B cell (primary cell): Measurements from ENCODE around the gene NT5M. TPM values are rescaled to one million over a fixed set of nuclear protein-coding genes. Genes with fewer than 3 reads are reported as not detected.

Experiments used
- ATAC-seq: fragments of 200-7000 bp; cut with Tn5 transposase; one replicate; pipeline ENCODE4 v1.10.0; 2021; ENCODE audit warnings: low read depth, mild to moderate bottlenecking, moderate number of reproducible peaks, moderate library complexity
- CTCF ChIA-PET: fragments of 350-600 bp; sonication (Branson Sonifier 250); formaldehyde crosslinking; loops from one replicate; lab custom pipeline; 2021; ENCODE audit warnings: antibody characterized with exemption, inconsistent platforms; lab: Charles Lee
- POLR2A ChIA-PET: fragments of 350-600 bp; sonication (Branson Sonifier 250); formaldehyde crosslinking; loops from one replicate; lab custom pipeline; 2021; ENCODE audit warnings: antibody characterized with exemption; lab: Charles Lee
- DNase-seq: peaks from one replicate; pipeline ENCODE4 v3.0.0; 2013
- H2AFZ ChIP-seq: 2 replicates; pipeline ENCODE4 v1.6.1; 2012; ENCODE audit warnings: mild to moderate bottlenecking, low read depth, low read length; ENCODE audit not compliant: insufficient read depth, poor library complexity, severe bottlenecking
- H3K27ac ChIP-seq, 2 donors: 1 replicate in 1 of 2; 2 replicates in 1 of 2; pipeline ENCODE4 v1.5.1; 2012 to 2013; ENCODE audit warnings: low read length in 2 of 2, mild to moderate bottlenecking in 2 of 2, moderate library complexity in 1 of 2
- H3K27me3 ChIP-seq, 4 experiments: fragments of 200-600 bp in 1 of 4; sonication (generic) in 1 of 4; replicated peaks in 1 of 4; 1 replicate in 2 of 4; 2 replicates in 2 of 4; pipeline versions ENCODE4 v1.6.1 to v1.7.0; 2013 to 2016; ENCODE audit warnings: low read length in 3 of 4, mild to moderate bottlenecking in 2 of 4, mixed read lengths in 1 of 4, moderate library complexity in 1 of 4; ENCODE audit not compliant: insufficient read depth in 4 of 4, control insufficient read depth in 3 of 4; ENCODE audit errors: control extremely low read depth in 1 of 4
- H3K36me3 ChIP-seq, 2 experiments: replicated peaks in 1 of 2; 1 replicate in 1 of 2; 2 replicates in 1 of 2; pipeline versions ENCODE4 v1.6.1 to v1.7.1; 2013; ENCODE audit warnings: low read length in 1 of 2; ENCODE audit not compliant: insufficient read depth in 2 of 2, control insufficient read depth in 1 of 2; ENCODE audit errors: control extremely low read depth in 1 of 2, extremely low read depth in 1 of 2
- H3K4me1 ChIP-seq, 2 donors: fragments of 200-600 bp in 1 of 2; sonication (generic) in 1 of 2; 1 replicate in 1 of 2; 2 replicates in 1 of 2; pipeline versions ENCODE4 v1.5.1 to v1.6.1; 2013 to 2017; ENCODE audit warnings: low read length in 2 of 2; ENCODE audit not compliant: control insufficient read depth in 2 of 2, insufficient read depth in 2 of 2
- H3K4me2 ChIP-seq: replicated peaks from 2 replicates; pipeline ENCODE3; 2012; ENCODE audit warnings: mild to moderate bottlenecking, low read depth, low read length; ENCODE audit not compliant: poor library complexity, severe bottlenecking
- H3K4me3 ChIP-seq, 5 experiments: fragments of 200-600 bp in 1 of 5; sonication (generic) in 1 of 5; 1 replicate in 3 of 5; 2 replicates in 2 of 5; pipeline versions ENCODE4 v1.5.1 to v1.7.0; 2011 to 2016; ENCODE audit warnings: low read length in 4 of 5, mild to moderate bottlenecking in 4 of 5, low read depth in 2 of 5, control low read depth in 1 of 5, moderate library complexity in 1 of 5; ENCODE audit not compliant: insufficient read depth in 1 of 5; ENCODE audit errors: control extremely low read depth in 1 of 5, extremely low read depth in 1 of 5
- H3K79me2 ChIP-seq: fragments of 200-600 bp; sonication (generic); one replicate; pipeline ENCODE4 v1.6.0; 2016; ENCODE audit warnings: low read length; ENCODE audit not compliant: control insufficient read depth, insufficient read depth
- H3K9ac ChIP-seq: fragments of 200-600 bp; sonication (generic); 2 replicates; pipeline ENCODE4 v1.6.1; 2017; ENCODE audit warnings: mild to moderate bottlenecking, low read length, moderate library complexity
- H3K9me3 ChIP-seq, 3 donors: one replicate each; pipeline versions ENCODE4 v1.6.1 to v1.7.1; 2013; ENCODE audit warnings: low read length in 2 of 3; ENCODE audit not compliant: control insufficient read depth in 2 of 3, insufficient read depth in 1 of 3; ENCODE audit errors: control extremely low read depth in 1 of 3
- H4K20me1 ChIP-seq: 2 replicates; pipeline ENCODE4 v1.6.0; 2012; ENCODE audit warnings: mild to moderate bottlenecking, low read length; ENCODE audit not compliant: insufficient read depth, control insufficient read depth, poor library complexity, severe bottlenecking
- H3K27ac Mint-ChIP-seq: one replicate; pipeline ENCODE4 v1.8.0; 2021; ENCODE audit warnings: mixed read lengths
- H3K27me3 Mint-ChIP-seq: one replicate; pipeline ENCODE4 v1.8.0; 2021; ENCODE audit warnings: mixed read lengths
- H3K4me1 Mint-ChIP-seq: one replicate; pipeline ENCODE4 v1.8.0; 2021; ENCODE audit warnings: mixed read lengths
- H3K4me3 Mint-ChIP-seq: one replicate; pipeline ENCODE4 v1.8.0; 2021; ENCODE audit warnings: mixed read lengths
- H3K9me3 Mint-ChIP-seq: one replicate; pipeline ENCODE4 v1.8.0; 2022; ENCODE audit warnings: mixed read lengths; ENCODE audit not compliant: insufficient read depth
- CTCF ChIP-seq: fragments of 200-600 bp; IDR thresholded peaks from one replicate; pipeline ENCODE4 v1.8.0; 2022; ENCODE audit warnings: antibody characterized with exemption, mild to moderate bottlenecking
- EZH2 ChIP-seq: IDR thresholded peaks from 2 replicates; pipeline ENCODE4 v1.6.1; 2012; ENCODE audit warnings: borderline replicate concordance, low read depth, mild to moderate bottlenecking, moderate library complexity, low read length; ENCODE audit not compliant: insufficient read depth, poor library complexity, severe bottlenecking
- WGBS: methylation state at CpG from one replicate; pipeline ENCODE4 v1.1.5; 2013; ENCODE audit warnings: missing lambda C conversion rate; ENCODE audit not compliant: insufficient coverage; 5-methylcytosine and 5-hydroxymethylcytosine counted together
- intact Hi-C: fragments of 100-400 bp; cut with micrococcal nuclease; formaldehyde crosslinking; loops from one replicate; pipeline ENCODE4 v1.10.0; 2022
- polyA plus RNA-seq: library from polyadenylated mRNA; depleted of rRNA; stranded (reverse); fragments of >200 nt; gene quantifications from 2 replicates; pipeline ENCODE4 v1.2.3, GENCODE V29; 2012
- total RNA-seq, 2 donors: library from RNA; stranded (reverse); fragments of 120-200 nt in 1 of 2; gene quantifications; 1 replicate in 1 of 2; 2 replicates in 1 of 2; pipeline versions ENCODE4 v1.2.3 to v1.2.4, GENCODE V29; 2013 to 2022

Gene NT5M
- total and polyA plus RNA-seq, 2 donors (not counting 1 experiment from before 2014, with no cell fraction given): 0.40 to 0.47 TPM

GRCh38 chr17:17326275-17326875 is 23.2 kb downstream of the NT5M start:
- Mint-ChIP-seq H3K4me1 (no peaks in the 10 kb centered on the region), H3K9me3 (no peaks in the 10 kb centered on the region), H3K4me3 (no peak overlapping the region), H3K27ac (no peak overlapping the region), H3K27me3 (no peaks in the 10 kb centered on the region)
- Histone ChIP-seq H4K20me1 (no peaks in the 10 kb centered on the region), H3K9me3 (no peaks in the 10 kb centered on the region), H2AFZ (no peak overlapping the region), H3K79me2 (no peaks in the 10 kb centered on the region), H3K4me3 (no peak overlapping the region), H3K9ac (no peak overlapping the region), H3K27ac (no peak overlapping the region), H3K27me3 (no peaks in the 10 kb centered on the region), H3K36me3 (no peaks in the 10 kb centered on the region), H3K4me2 (no peak overlapping the region), H3K4me1 (no peaks in the 10 kb centered on the region)
- intact Hi-C loops: no loop called here
- ChIA-PET CTCF (no interaction called here), POLR2A (no interaction called here)
- DNase-seq: no peak
- TF ChIP-seq CTCF (no peak), EZH2 (no peak)
- 98% methylated on average over 9 of the region's 13 CpGs for WGBS
- ATAC-seq: no peak

GRCh38 chr17:17328251-17328650 is 25.1 kb downstream of the NT5M start:
- H3K27ac Mint-ChIP-seq: no peak overlapping the region
- intact Hi-C loops: no loop called here
- ATAC-seq (no peak), DNase-seq (no peak)
- POLR2A ChIA-PET: no interaction called here
- Histone ChIP-seq H3K4me1 (no peaks in the 10 kb centered on the region), H3K79me2 (no peaks in the 10 kb centered on the region), H4K20me1 (no peaks in the 10 kb centered on the region), H3K27ac (no peak overlapping the region), H3K4me3 (no peak overlapping the region), H3K4me2 (no peak overlapping the region), H2AFZ (no peak overlapping the region), H3K36me3 (no peaks in the 10 kb centered on the region), H3K9me3 (no peaks in the 10 kb centered on the region), H3K9ac (no peak overlapping the region), H3K27me3 (no peaks in the 10 kb centered on the region)
- H3K4me1 Mint-ChIP-seq: no peaks in the 10 kb centered on the region
- H3K27me3 Mint-ChIP-seq: no peaks in the 10 kb centered on the region
- H3K9me3 Mint-ChIP-seq: no peaks in the 10 kb centered on the region
- CTCF ChIA-PET: no interaction called here
- TF ChIP-seq CTCF: no peak
- TF ChIP-seq EZH2: no peak
- H3K4me3 Mint-ChIP-seq: no peak overlapping the region
- 67% methylated on average over 3 of the region's 8 CpGs for WGBS
